Loucy (cell line): ENCODE results near the gene PIR.

Experiments used
- H2AFZ ChIP-seq: fragments of 200-600 bp; sonication (generic); 2 replicates; pipeline ENCODE4 v1.6.0; 2016; ENCODE audit warnings: antibody characterized with exemption, mild to moderate bottlenecking, low read length, moderate library complexity
- H3F3A ChIP-seq: fragments of 200-600 bp; 2 replicates; pipeline ENCODE4 v1.6.0; 2016; ENCODE audit warnings: antibody characterized with exemption, low read depth, mild to moderate bottlenecking
- H3K27me3 ChIP-seq: fragments of 200-600 bp; sonication (generic); 2 replicates; pipeline ENCODE4 v1.6.1; 2014; ENCODE audit warnings: low read length, mild to moderate bottlenecking; ENCODE audit not compliant: insufficient read depth, poor library complexity, severe bottlenecking
- H3K36me3 ChIP-seq: fragments of 200-600 bp; sonication (generic); 2 replicates; pipeline ENCODE4 v1.6.1; 2016; ENCODE audit warnings: low read length; ENCODE audit not compliant: insufficient read depth
- H3K4me1 ChIP-seq: fragments of 200-600 bp; sonication (generic); 2 replicates; pipeline ENCODE4 v1.5.1; 2014; ENCODE audit warnings: low read length, mild to moderate bottlenecking; ENCODE audit not compliant: insufficient read depth, poor library complexity, severe bottlenecking
- H3K4me2 ChIP-seq: fragments of 200-600 bp; sonication (generic); 2 replicates; pipeline ENCODE4 v1.6.0; 2014; ENCODE audit warnings: antibody characterized with exemption, low read length, low read depth, mild to moderate bottlenecking; ENCODE audit not compliant: poor library complexity, severe bottlenecking
- H3K4me3 ChIP-seq: fragments of 200-600 bp; sonication (generic); 2 replicates; pipeline ENCODE4 v1.5.1; 2014; ENCODE audit warnings: low read length, mild to moderate bottlenecking, mixed read lengths; ENCODE audit not compliant: poor library complexity, severe bottlenecking
- H3K79me2 ChIP-seq: fragments of 200-600 bp; sonication (generic); 2 replicates; pipeline ENCODE4 v1.6.1; 2014; ENCODE audit warnings: low read length; ENCODE audit not compliant: insufficient read depth
- H3K9ac ChIP-seq: fragments of 200-600 bp; sonication (generic); 2 replicates; pipeline ENCODE4 v1.6.0; 2014; ENCODE audit warnings: mild to moderate bottlenecking, low read depth, low read length, moderate library complexity; ENCODE audit not compliant: poor library complexity, severe bottlenecking
- H3K9me2 ChIP-seq: fragments of 200-600 bp; sonication (generic); replicated peaks from 2 replicates; pipeline ENCODE4 v1.6.1; 2016; ENCODE audit warnings: low read depth, low read length, mixed read lengths
- H3K9me3 ChIP-seq: fragments of 200-600 bp; sonication (generic); 2 replicates; pipeline ENCODE4 v1.6.1; 2014; ENCODE audit warnings: mild to moderate bottlenecking, antibody characterized with exemption, low read length, low read depth; ENCODE audit not compliant: insufficient read depth
- H4K20me1 ChIP-seq: fragments of 200-600 bp; sonication (generic); 2 replicates; pipeline ENCODE4 v1.6.0; 2014; ENCODE audit warnings: antibody characterized with exemption, low read length, mild to moderate bottlenecking; ENCODE audit not compliant: insufficient read depth, poor library complexity, severe bottlenecking
- EZH2phosphoT487 ChIP-seq: fragments of 200-600 bp; IDR thresholded peaks from 2 replicates; pipeline ENCODE4 v1.6.1; 2018; ENCODE audit warnings: antibody characterized with exemption, mild to moderate bottlenecking, moderate library complexity, borderline replicate concordance
- TF ChIP-seq, protein P1 (sequence below): fragments of 200-600 bp; sonication (generic); conservative IDR thresholded peaks from 2 replicates; pipeline ENCODE4 v1.5.1; 2014; ENCODE audit warnings: mild to moderate bottlenecking, antibody characterized with exemption, low read length

PIR gene

DNA sequence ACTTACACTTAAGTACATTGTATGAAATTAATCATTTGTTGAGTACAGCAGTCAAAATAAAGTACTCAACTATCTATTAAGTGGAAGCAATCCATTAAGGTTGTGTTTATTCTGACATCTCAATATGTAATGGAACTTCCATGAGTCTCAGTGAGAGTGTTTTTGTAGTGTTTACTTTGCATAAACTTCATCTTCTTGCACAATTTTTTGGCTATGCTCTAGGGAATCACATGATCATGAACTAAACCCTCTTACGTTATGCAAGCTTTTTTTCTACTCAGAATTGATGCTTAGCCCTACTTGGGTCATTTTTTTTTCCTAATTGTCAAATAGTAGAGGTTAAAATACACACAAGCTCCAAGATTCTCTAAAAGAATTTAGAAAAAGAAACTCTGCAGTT, 136.7 kb downstream of the PIR start:
- Histone ChIP-seq H3K4me1 (no peaks in the 10 kb centered on the region), H3K36me3 (no peaks in the 10 kb centered on the region), H3K4me2 (no peak overlapping the region), H4K20me1 (no peaks in the 10 kb centered on the region), H3K27me3 (no peaks in the 10 kb centered on the region), H3F3A (no peaks in the 10 kb centered on the region), H3K79me2 (no peaks in the 10 kb centered on the region), H3K4me3 (no peak overlapping the region), H2AFZ (no peak overlapping the region), H3K9me3 (no peaks in the 10 kb centered on the region), H3K9me2 (no peaks in the 10 kb centered on the region), H3K9ac (no peak overlapping the region)
- TF ChIP-seq EZH2phosphoT487 = no peak
- TF ChIP-seq, protein P1, sequence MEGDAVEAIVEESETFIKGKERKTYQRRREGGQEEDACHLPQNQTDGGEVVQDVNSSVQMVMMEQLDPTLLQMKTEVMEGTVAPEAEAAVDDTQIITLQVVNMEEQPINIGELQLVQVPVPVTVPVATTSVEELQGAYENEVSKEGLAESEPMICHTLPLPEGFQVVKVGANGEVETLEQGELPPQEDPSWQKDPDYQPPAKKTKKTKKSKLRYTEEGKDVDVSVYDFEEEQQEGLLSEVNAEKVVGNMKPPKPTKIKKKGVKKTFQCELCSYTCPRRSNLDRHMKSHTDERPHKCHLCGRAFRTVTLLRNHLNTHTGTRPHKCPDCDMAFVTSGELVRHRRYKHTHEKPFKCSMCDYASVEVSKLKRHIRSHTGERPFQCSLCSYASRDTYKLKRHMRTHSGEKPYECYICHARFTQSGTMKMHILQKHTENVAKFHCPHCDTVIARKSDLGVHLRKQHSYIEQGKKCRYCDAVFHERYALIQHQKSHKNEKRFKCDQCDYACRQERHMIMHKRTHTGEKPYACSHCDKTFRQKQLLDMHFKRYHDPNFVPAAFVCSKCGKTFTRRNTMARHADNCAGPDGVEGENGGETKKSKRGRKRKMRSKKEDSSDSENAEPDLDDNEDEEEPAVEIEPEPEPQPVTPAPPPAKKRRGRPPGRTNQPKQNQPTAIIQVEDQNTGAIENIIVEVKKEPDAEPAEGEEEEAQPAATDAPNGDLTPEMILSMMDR = no peak

DNA sequence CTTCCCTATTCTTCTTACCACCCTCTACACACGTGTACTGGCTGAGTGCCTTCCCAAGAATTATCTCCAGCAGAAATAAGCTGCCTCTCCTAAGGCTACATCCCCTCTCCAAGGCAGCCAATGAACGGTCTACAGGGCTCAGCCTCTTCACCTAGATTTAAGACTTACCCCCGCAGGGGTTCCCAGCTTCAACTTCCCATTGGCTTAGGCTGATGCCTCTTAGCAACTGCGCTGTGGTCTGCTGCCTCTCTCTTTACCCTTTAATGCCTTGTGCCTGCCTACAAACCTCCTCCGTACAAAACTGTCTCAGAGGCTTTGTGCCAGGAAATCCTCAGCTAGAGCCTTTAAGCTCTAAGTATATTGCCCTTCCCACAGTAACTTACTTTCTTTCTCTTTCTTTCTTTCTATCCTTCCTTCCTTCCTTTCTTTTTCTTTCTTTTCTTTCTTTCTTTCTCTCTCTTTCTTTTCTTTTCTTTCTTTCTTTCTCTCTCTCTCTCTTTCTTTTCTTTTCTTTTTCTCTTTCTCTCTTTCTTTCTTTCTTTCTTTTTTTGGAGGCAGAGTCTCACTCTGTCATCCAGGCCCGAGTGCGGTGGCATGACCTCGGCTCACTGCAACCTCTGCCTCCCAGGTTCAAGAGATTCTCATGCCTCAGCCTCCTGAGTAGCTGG, 142.7 kb downstream of the PIR start:
- Histone ChIP-seq H2AFZ (peak overlapping the region; percentile 12; the same call in 1 of the 2 replicates), H3K9me2 (no peaks in the 10 kb centered on the region), H4K20me1 (no peaks in the 10 kb centered on the region), H3K4me3 (no peak overlapping the region), H3K4me1 (no peaks in the 10 kb centered on the region), H3F3A (no peaks in the 10 kb centered on the region), H3K27me3 (no peaks in the 10 kb centered on the region), H3K9me3 (no peaks in the 10 kb centered on the region), H3K79me2 (no peaks in the 10 kb centered on the region), H3K4me2 (no peak overlapping the region), H3K36me3 (no peaks in the 10 kb centered on the region), H3K9ac (no peak overlapping the region)
- TF ChIP-seq EZH2phosphoT487 = no peak
- TF ChIP-seq, protein P1 = no peak

DNA sequence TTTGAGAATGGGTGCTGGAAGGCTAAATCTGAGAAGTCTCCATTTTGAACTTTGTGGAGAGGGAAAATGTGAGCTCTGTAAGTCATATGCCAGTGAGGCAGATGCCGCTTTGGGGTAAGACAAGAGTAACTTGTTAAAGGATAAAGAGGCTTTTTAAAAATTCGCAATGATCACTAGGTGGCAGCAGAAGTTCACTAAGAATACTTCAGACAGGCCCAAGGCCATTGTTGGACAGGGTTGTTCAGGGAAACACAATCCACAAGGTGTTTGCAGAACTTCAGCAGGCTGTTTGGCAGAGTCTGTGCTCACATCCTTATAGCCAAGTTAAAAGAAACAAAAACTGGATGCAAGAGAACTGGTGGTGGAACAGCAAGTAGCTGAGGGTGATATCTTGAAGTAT, 144.1 kb downstream of the PIR start:
- H3K79me2 ChIP-seq = no peaks in the 10 kb centered on the region
- H3K4me2 ChIP-seq = no peak overlapping the region
- no peaks in the 10 kb centered on the region for H3K9me3 ChIP-seq
- no peak overlapping the region for H3K9ac ChIP-seq
- H3K4me1 ChIP-seq = no peaks in the 10 kb centered on the region
- no peak for TF ChIP-seq EZH2phosphoT487
- TF ChIP-seq, protein P1 = peak; percentile 60
- H3K27me3 ChIP-seq = no peaks in the 10 kb centered on the region
- H2AFZ ChIP-seq = 0 out of 2 replicates have a peak overlapping the region, but pooled peaks have one; percentile 49
- H3K9me2 ChIP-seq = no peaks in the 10 kb centered on the region
- no peaks in the 10 kb centered on the region for H4K20me1 ChIP-seq
- no peaks in the 10 kb centered on the region for H3F3A ChIP-seq
- no peak overlapping the region for H3K4me3 ChIP-seq
- no peaks in the 10 kb centered on the region for H3K36me3 ChIP-seq
